Ovary (tissue), 9 donors: Measurements from ENCODE around the gene ATP5ME. TPM values are rescaled to one million over a fixed set of nuclear protein-coding genes. Genes with fewer than 3 reads are reported as not detected.
"Not testable (repeated sequence)": the region's sequence is repeated elsewhere in the genome, so short reads cannot be mapped to it uniquely, and the experiment has no call there.

Source experiments
- DNase-seq, 5 donors: peaks; one replicate each; pipeline ENCODE4 v3.0.0-alpha.2; 2019 to 2020
- H3K27ac ChIP-seq, 2 donors: fragments of 200-600 bp; one replicate each; pipeline versions ENCODE4 v1.5.1 to v1.8.0; 2019 to 2022
- H3K27me3 ChIP-seq: fragments of 200-600 bp; one replicate; pipeline ENCODE4 v1.8.0; 2022
- H3K36me3 ChIP-seq: fragments of 200-600 bp; sonication (generic); one replicate; pipeline ENCODE4 v1.5.1; 2019
- H3K4me1 ChIP-seq: one replicate; pipeline ENCODE4 v1.8.1; 2013; ENCODE audit warnings: mild to moderate bottlenecking, moderate library complexity; ENCODE audit not compliant: insufficient read depth
- H3K4me3 ChIP-seq: fragments of 200-600 bp; sonication (generic); one replicate; pipeline ENCODE4 v1.5.1; 2017
- H3K9me3 ChIP-seq, 2 donors: fragments of 200-600 bp in 1 of 2; sonication (generic) in 1 of 2; one replicate each; pipeline versions ENCODE4 v1.5.1 to v1.8.1; 2013 to 2019; ENCODE audit warnings: mild to moderate bottlenecking in 1 of 2, moderate library complexity in 1 of 2
- CTCF ChIP-seq, 3 donors: fragments of 450-650 bp in 2 of 3; fragments of 200-600 bp in 1 of 3; IDR thresholded peaks; one replicate each; pipeline versions ENCODE4 v1.5.1 to v1.8.0; 2016 to 2022; ENCODE audit warnings: antibody characterized with exemption in 3 of 3, mild to moderate bottlenecking in 1 of 3
- EP300 ChIP-seq: sonication (generic); formaldehyde crosslinking; IDR thresholded peaks from one replicate; pipeline ENCODE4 v1.6.1; 2017; ENCODE audit warnings: antibody characterized with exemption
- POLR2A ChIP-seq: fragments of 450-650 bp; IDR thresholded peaks from one replicate; pipeline ENCODE4 v1.6.1; 2017; ENCODE audit warnings: antibody characterized with exemption, mild to moderate bottlenecking, moderate library complexity
- WGBS, 3 donors: extraction: QIAGEN DNeasy Blood & Tissue Kit in 1 of 3; methylation state at CpG; one replicate each; pipeline versions ENCODE4 v1.1.5 to v1.1.7; 2013 to 2017; 5-methylcytosine and 5-hydroxymethylcytosine counted together
- intact Hi-C, 4 donors: fragments of 100-400 bp; cut with DNase I; formaldehyde crosslinking; loops; one replicate each; pipeline versions ENCODE4 v1.11.0 to v1.15.1; 2022 to 2023
- polyA plus RNA-seq, 2 donors: library from polyadenylated mRNA; stranded (reverse); fragments of 200-250 nt in 1 of 2; fragments of 350-450 nt in 1 of 2; fragmentation: Illumina TruSeq in 1 of 2; extraction: RNeasy Lipid Tissue Mini Kit (QIAGEN cat#74804) in 1 of 2; gene quantifications; one replicate each; pipeline ENCODE4 v1.2.3, GENCODE V29; 2013 to 2014
- total RNA-seq, 7 donors: library from RNA; depleted of rRNA in 2 of 7; stranded (reverse); fragments of >200 nt in 2 of 7; fragmentation: NEBNext Ultra II Directional in 3 of 7; extraction: Animal tissue kit (Norgen Biotek cat#: 25700) in 3 of 7; gene quantifications; one replicate each; pipeline versions ENCODE4 v1.1.0 to v1.2.4, GENCODE V29; 2016 to 2023
- donor health status: DM: no; HTN: no; CAD: no; lungs with moderate emphysema.
- donor health status: DM: no; HTN: no; CAD: no.
- donor health status: Bipolar disorder and iron deficiency.
- donor health status: DM: yes; HTN: yes; CAD: no.
- donor health status: DM: no; HTN: no; CAD: no.
- donor health status: DM: yes; HTN: yes; CAD: no.

The ATP5ME gene
- total and polyA plus RNA-seq, 9 donors, result 180 to 359 (median 207) TPM

DNA sequence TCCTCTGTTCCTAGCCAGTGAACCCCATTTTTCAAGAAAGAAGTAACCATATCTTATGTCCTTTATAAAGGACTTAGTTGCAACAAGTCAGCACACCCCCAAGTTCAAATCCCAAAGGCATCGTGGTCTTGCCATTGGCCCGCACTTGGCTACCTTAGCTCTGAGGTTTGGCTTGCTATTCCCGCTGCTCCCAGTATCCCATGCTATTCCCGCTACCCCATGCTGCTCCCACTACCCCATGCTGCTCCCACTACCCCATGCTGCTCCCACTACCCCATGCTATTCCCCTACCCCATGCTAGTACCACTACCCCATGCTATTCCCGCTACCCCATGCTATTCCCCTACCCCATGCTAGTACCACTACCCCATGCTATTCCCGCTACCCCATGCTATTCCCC, 5.9 kb downstream of the ATP5ME start:
- peaks cover 11% of the 10 kb centered on the region for H3K4me1 ChIP-seq
- DNase-seq, H3K27me3 ChIP-seq, H3K4me3 ChIP-seq, intact Hi-C loops, H3K27ac ChIP-seq, H3K9me3 ChIP-seq, H3K36me3 ChIP-seq: not testable (repeated sequence)
- WGBS, 3 donors, result 75 to 89% (median 88%) methylated on average over 5 to 6 of the region's 6 CpGs

- 53 to 64% (median 59%) methylated on average over 10 of the region's 10 CpGs for WGBS, 3 donors
- no peak overlapping the region for H3K4me3 ChIP-seq
- H3K27me3 ChIP-seq, result no peaks in the 10 kb centered on the region
- TF ChIP-seq EP300 (no peak), POLR2A (no peak)
- peaks cover 13% of the 10 kb centered on the region for H3K4me1 ChIP-seq
- no peak for DNase-seq
- no peaks in the 10 kb centered on the region for H3K36me3 ChIP-seq
- no peak overlapping the region for H3K27ac ChIP-seq
- intact Hi-C loops, result no loop called here
- no peaks in the 10 kb centered on the region for H3K9me3 ChIP-seq
Observed at GRCh38 chr4:667545-667925, 6.5 kb downstream of the ATP5ME start.

DNA sequence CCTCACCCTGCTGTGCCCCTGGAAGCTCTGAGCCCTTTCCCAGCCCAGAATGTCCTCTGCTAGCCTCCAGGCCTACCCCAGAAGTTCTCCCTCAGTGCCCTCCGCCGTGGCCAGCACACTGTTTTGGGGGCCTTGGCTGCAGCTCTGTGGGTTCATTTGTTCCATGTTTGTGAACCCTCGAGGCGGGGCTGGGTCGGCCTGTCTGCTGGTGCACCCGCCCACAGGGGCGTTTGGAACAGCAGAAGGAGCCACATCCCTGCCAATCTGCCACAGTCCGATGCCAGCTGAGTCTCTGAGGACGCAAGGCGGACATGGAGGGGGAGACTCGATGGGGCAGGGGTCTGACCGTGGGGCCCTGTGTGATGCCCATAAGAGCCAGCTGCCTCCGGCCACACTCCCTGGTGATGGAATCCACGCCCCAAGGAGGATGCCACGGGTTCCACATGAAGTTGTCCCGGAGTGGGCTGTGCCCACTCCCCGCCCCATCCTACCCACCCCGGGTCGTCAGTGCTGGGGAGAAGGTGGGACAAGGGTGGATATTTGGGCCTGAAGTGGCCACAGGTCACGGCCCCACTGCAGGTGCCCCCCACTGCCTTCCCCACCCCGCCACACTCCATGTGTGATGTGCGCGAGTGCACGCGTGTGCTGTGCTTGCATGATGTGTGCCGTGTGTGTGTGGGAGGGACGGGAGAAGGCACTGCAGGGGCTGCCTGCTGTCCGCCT, 7.1 kb downstream of the ATP5ME start:
- H3K36me3 ChIP-seq, result no peaks in the 10 kb centered on the region
- peaks cover 13% of the 10 kb centered on the region for H3K4me1 ChIP-seq
- no peaks in the 10 kb centered on the region for H3K27me3 ChIP-seq
- H3K4me3 ChIP-seq, result no peak overlapping the region
- WGBS, 3 donors, result 79 to 83% (median 82%) methylated on average over 27 to 28 of the region's 28 CpGs
- TF ChIP-seq EP300, result no peak
- no peak for TF ChIP-seq CTCF (IDR thresholded peaks at IDR 0.05)
- no peak for TF ChIP-seq POLR2A
- DNase-seq, result no peak
- intact Hi-C loops, result no loop called here
- H3K27ac ChIP-seq, result no peak overlapping the region
- no peaks in the 10 kb centered on the region for H3K9me3 ChIP-seq

GRCh38 chr4:666436-666810, 7.7 kb downstream of the ATP5ME start:
- TF ChIP-seq EP300 (no peak), POLR2A (no peak), CTCF (IDR thresholded peaks at IDR 0.05) (no peak)
- Histone ChIP-seq H3K27ac (no peak overlapping the region), H3K4me3 (no peak overlapping the region), H3K4me1 (peaks cover 13% of the 10 kb centered on the region), H3K36me3 (no peaks in the 10 kb centered on the region), H3K27me3 (no peaks in the 10 kb centered on the region), H3K9me3 (no peaks in the 10 kb centered on the region)
- 74 to 86% (median 77%) methylated on average over 21 to 22 of the region's 22 CpGs for WGBS, 3 donors
- DNase-seq, result no peak
- intact Hi-C loops, result no loop called here

GRCh38 chr4:665751-666435, 8.2 kb downstream of the ATP5ME start:
- 51 to 56% (median 53%) methylated on average over 20 to 22 of the region's 22 CpGs for WGBS, 3 donors
- intact Hi-C loops, result no loop called here
- peak in 1 of 5 donors; percentile 12 for DNase-seq

More at GRCh38 chr4:665751-666435, 8.2 kb downstream of the ATP5ME start:
- no peaks in the 10 kb centered on the region for H3K36me3 ChIP-seq
- H3K27ac ChIP-seq, result no peak overlapping the region
- peaks cover 13% of the 10 kb centered on the region for H3K4me1 ChIP-seq
- H3K9me3 ChIP-seq, result no peaks in the 10 kb centered on the region
- no peaks in the 10 kb centered on the region for H3K27me3 ChIP-seq
- no peak overlapping the region for H3K4me3 ChIP-seq
- TF ChIP-seq EP300 (no peak), POLR2A (no peak), CTCF (IDR thresholded peaks at IDR 0.05) (no peak)
